ENCODE results near the gene UBE2G1.

UBE2G1 gene

GRCh38 chr17:4334332-4334731 is 32.1 kb downstream of the UBE2G1 start:
- DNase-seq (ENCODE audit: low spot score), result no peak

DNA sequence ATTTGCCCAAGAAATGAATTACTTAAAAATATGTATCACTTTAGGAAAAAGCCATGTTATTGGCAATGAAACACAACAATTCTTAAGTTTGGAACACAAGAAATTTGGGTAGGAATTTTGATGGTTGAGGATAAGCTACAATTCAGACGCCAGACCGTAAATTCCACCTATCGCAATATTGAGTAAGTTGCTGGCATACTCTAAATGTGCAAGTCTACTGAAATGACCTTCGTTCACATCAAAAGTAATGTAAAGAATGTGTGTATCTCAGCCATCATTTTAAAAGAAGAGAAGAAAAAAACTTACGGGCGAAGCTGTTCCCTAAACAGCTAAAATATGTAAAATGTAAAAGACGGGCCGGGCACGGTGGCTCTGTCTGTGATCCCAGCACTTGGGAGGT is 33.4 kb downstream of the UBE2G1 start:
- no peak for DNase-seq (ENCODE audit: low spot score)

GRCh38 chr17:4332296-4332970 is 34.0 kb downstream of the UBE2G1 start:
- no peak for DNase-seq (ENCODE audit: low spot score)

DNA sequence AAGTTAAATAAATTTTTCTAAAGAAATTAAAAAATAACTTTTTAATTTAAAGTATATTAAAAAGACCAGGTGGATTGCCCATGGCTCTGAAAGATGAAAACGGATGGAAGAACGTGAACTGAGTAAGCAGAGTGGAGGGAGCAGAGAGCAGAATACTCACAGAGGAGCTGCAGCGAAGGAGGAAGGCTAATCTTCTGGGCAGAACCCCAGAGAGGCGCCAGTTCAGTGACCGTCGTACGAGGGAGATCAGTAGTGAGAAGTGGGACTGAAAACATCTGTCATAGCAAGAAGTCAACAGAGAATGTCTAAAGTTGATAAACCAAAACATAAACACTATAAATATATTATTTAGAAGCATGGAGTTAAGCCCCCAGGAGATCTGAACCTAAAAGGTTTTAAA is 34.9 kb downstream of the UBE2G1 start:
- no peak for DNase-seq (ENCODE audit: low spot score)

GRCh38 chr17:4329838-4330237 is 36.6 kb downstream of the UBE2G1 start:
- peak; percentile 83 for DNase-seq (ENCODE audit: low spot score)

DNA sequence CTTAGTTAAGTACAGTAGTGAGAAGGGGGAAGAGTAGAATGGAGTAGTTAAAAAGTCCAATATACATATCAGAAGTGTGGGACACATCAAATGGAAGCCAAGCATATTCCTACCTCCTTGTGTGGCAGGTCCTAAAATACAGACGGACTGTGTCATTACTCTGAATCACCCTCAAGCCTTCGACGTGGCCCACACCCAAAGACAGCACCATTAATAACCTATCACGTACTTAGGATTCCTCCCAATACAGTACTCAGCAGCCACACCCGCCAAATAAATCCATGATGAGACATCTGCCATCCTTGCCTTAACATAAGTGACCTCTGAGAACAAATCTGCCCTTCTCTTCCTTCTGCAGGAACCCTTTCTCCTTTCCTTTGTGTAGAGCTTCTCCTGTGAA is 38.9 kb downstream of the UBE2G1 start:
- DNase-seq (ENCODE audit: low spot score), result peak; percentile 85

GRCh38 chr17:4326608-4327007 is 39.9 kb downstream of the UBE2G1 start:
- no peak for DNase-seq (ENCODE audit: low spot score)

DNA sequence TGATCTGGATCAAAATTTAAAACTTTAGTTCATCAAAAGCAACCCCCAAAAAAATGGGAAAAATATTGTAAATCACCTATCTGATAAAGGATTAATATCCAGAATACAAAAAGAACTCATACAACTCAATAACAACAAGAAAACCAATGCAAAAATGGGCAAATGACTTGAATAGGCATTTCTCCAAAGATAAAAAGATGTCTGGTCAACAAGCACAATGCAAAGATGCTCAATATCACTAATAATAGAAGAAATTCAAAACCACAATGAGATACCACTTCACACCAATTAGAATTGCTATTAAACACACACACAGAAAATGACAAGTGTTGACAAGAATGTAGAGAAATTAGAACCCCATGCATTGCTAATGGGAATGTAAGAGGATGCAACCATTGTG is 40.4 kb downstream of the UBE2G1 start:
- DNase-seq (ENCODE audit: low spot score), result no peak

DNA sequence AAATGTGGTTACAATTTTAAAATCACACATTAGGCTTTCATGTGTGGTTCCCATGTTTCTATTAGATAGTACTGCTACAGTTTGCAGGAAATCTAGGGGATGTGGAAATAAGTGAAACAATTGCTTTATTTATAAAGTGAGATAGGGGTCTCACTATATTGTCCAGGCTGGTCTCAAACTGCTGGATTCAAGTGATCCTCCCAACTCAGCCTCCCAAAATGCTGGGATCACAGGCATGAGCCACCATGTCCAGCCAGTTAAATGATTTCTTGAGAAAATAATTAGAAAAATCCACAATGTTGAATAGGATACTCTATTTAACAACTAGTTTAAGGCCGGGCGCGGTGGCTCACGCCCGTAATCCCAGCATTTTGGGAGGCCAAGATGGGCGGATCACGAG is 42.0 kb downstream of the UBE2G1 start:
- DNase-seq (ENCODE audit: low spot score), result no peak

DNA sequence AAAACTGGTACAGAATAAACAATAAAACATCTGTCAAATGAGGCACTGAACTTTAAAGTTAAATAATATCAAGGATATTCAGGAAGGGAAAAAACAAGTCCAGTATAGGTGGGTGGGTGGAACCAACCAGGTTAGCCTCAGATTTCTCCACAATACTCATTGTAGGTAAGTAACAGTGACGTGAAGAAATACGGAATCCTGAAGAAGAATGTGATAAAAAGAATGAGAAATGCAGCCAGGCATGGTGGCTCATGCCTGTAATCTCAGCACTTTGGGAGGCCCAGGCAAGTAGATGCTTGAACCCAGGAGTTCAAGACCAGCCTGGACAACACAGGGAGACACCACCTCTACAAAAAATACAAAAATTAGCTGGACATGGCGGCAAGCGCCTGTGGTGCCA is 47.3 kb downstream of the UBE2G1 start:
- DNase-seq (ENCODE audit: low spot score), result no peak

GRCh38 chr17:4318596-4318995 is 47.9 kb downstream of the UBE2G1 start:
- no peak for DNase-seq (ENCODE audit: low spot score)

DNA sequence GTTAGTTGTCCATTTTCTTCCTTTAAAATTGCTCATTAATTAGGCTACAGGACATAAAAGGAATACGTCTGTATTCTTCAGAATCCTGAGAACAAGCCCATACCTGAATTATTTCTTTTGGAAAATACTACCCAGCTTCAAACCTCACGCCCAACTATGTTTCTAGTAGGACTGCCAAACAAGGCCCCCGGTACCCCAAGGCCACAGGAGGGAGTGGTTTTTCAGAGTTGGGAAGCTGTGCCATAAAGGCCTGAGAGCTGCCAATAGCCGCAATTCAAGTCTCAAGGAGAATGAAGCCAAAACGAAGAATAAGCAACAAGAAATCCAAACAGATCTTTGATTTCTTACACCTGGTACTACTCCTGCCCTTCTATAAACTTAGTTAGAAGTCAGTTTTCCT is 48.3 kb downstream of the UBE2G1 start:
- DNase-seq (ENCODE audit: low spot score), result no peak

DNA sequence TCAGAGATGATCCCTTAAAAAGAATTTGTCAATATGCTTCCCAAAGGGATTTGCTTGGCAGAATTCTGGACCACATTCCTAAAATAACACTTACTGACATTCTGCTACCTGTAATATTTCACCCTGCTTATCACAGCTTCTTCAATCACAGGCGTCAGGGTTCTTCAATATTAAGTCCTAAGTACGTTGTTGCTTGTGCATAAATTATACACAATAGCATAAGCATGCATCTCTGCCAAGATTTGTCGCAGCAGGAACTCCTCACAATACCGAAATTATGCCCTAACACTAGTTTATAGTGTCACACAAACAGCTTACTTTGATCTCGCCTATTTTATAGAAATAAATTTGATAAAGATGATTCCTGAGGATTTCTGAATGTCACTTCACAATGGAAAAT is 48.9 kb downstream of the UBE2G1 start:
- no peak for DNase-seq (ENCODE audit: low spot score)

DNA sequence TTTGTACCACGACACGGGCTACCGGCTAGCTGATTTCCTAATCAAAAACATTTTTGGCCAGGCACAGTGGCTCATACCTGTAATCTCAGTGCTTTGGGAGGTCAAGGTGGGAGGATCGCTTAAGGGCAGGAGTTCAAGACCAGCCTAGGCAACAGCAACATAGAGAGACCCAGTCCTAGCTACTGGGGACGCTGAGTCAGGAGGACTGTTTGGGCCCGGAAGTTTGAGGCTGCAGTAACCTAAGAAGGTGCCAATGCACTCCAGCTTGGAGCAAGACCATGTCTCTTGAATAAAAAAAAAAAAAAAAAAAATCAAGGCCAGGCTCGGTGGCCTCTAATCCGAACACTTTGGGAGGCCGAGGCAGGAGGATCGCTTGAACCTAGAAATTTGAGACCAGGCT is 49.8 kb downstream of the UBE2G1 start:
- no peak for DNase-seq (ENCODE audit: low spot score)

- DNase-seq (ENCODE audit: low spot score), result no peak
These were observed 51.9 kb downstream of the UBE2G1 start for GRCh38 chr17:4314618-4315017.

DNA sequence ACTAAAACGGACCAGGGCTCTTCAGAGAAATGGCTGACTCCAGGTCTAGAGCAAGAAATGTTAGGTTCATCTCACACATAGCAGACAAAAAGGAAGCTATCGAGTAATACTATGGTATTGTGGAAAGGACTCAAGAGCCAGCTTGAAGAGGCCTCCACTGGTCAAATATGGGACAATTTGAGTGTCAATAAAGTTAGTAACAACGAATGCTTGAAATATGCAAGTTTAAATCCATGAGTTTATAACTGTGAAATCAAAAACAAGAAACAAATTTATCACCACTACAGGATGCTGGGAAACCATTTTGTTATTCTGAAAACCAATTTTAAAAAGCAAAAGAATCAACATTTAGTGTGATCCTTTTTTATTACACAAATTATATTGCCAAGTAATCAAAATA is 52.3 kb downstream of the UBE2G1 start:
- DNase-seq (ENCODE audit: low spot score), result no peak

DNA sequence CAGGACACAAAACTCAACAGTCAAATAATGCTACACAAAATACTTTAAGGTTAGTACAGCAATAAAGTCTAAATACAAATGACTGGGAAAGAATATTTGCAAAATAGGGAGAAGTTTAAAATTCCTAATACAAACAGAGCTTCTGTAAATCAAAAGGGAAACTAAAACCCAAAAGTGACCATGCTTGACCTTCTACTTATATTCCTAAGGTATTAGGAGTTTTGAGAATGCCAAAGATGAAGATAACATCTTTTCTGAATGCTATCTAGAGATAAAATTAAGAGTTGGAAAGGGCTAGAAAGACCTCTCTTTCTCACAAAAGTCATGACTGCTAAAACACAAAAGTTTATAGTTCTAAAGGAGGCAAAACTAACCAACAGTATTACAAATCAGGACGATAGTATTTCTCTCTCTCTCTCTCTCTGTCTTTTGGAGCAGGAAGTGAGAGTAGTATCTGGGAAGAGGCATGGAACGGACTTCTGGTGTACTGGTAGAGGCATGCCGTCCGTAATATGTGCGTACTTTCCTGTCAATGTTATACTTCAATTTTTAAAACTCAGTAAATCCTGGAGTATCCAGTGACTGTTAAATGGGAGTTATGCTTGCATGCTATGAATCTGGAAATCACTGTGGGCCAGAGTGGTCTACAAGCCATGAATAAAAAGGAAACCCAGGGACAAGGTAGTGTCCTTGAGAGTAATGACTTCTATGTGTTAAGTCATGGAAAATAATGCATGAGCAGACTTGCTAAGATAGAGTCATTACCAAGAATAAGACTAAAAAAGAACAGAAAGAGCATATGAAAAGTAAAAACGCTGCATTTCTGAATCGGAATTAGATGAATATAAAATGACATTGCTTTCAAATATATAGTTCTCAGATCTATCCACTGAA is 53.0 kb downstream of the UBE2G1 start:
- DNase-seq (ENCODE audit: low spot score), result no peak

DNA sequence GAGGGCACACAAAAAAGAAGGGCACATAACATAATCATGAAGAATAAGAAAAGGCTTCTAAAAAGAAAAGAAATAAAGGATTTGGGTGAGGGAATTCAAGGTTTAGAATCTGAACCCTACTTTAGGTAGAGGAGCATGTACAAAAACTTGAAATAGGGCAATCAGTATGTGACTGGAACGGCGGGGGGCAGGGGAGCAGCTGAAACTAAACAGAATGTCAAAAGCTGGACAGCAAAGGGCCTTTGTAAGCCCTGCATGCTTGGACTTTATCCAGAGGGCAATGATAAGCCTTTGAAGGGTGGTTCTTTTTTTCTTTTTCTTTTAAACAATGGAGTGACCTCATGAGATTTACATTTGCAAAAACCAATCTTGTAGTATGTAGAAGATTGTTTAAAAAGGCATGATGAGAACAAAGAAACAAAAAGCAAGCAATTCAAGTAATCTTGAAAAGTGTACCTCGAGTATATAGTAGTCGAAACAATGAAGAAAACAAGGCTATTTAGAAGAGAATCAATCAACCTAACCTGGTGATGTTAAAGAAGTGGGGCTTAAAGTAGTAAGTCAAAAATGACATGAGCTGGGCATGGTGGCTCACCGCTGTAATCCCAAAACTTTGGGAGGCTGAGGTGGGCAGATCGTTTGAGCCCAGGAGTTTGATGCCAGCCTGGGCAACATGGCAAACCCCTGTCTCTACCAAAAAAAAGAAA is 56.0 kb downstream of the UBE2G1 start:
- no peak for DNase-seq (ENCODE audit: low spot score)

DNA sequence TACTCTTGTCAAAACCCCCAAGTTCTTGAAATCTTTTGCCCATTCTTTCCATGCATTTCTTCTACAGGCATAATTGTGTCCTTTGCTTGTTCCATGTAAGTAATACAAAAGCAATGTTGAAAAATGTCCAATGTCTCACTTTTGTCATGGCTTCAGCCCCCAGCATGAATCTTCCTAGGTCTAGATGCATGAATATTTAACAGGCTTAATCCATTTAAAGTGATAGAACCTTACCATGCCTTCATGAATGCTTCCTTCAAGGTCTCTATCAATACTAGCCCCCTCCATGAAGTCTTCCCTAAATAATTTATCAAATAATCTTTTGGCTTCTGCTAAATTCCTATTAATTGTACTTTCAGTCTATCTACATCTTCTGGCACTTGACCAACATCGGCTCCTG is 56.6 kb downstream of the UBE2G1 start:
- DNase-seq (ENCODE audit: low spot score), result no peak

GRCh38 chr17:4307179-4307930 is 59.1 kb downstream of the UBE2G1 start:
- DNase-seq (ENCODE audit: low spot score), result no peak

GRCh38 chr17:4305224-4305623 is 61.3 kb downstream of the UBE2G1 start:
- DNase-seq (ENCODE audit: low spot score), result no peak

DNA sequence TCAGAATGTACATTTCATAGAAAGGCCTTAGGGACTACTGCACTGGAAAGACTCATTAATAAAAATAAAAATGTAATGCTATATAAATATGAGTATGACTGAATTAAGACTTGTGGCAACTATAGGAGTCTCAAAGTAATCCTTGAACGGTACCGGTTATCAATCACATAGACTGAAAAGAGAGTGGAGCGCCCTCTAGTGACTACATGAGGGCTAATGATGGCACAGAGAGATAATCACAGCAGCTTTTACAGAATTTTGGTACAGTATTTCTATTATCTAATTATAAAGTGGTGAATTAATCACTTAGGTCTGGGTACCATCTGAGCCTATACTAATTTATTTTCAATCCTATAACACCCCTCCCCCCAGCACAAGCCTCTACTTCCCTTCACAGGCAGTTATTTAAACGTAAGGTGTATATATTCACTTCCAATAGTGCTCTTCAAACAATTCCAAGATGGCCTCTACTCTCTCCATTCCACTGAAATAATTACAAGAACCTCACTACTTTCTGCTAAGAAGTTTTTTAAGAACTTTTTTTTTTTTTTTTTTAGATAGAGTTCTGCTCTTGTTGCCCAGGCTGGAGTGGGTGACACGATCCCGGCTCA is 62.0 kb downstream of the UBE2G1 start:
- peak; percentile 63 for DNase-seq (ENCODE audit: low spot score)

Data from AG20443 (cell line).